ENCODE data around the gene PKDCC.
A peak's percentile ranks its signal among the peaks of the same experiment; 100 is the strongest.
"Not testable (repeated sequence)": the region's sequence is repeated elsewhere in the genome, so short reads cannot be mapped to it uniquely, and the experiment has no call there.

The PKDCC gene

GRCh38 chr2:42050703-42051542 is 3.1 kb downstream of the PKDCC start:
- no peak for DNase-seq

GRCh38 chr2:42051543-42052235 is 3.9 kb downstream of the PKDCC start:
- DNase-seq, result no peak

- DNase-seq, result no peak
Measured at GRCh38 chr2:42052702-42053481, 5.1 kb downstream of the PKDCC start.

- no peak for DNase-seq
Measured at GRCh38 chr2:42053482-42053790, 5.6 kb downstream of the PKDCC start.

- no peak for DNase-seq
Measured at GRCh38 chr2:42053791-42054701, 6.2 kb downstream of the PKDCC start.

GRCh38 chr2:42054714-42055430 is 7.1 kb downstream of the PKDCC start:
- peak; percentile 15 for DNase-seq

GRCh38 chr2:42055573-42056514 is 8.0 kb downstream of the PKDCC start:
- DNase-seq, result no peak

- DNase-seq, result no peak
Measured at GRCh38 chr2:42057159-42057901, 9.5 kb downstream of the PKDCC start.

- DNase-seq, result no peak
Measured at GRCh38 chr2:42057902-42058450, 10.2 kb downstream of the PKDCC start.

GRCh38 chr2:42059261-42059898 is 11.6 kb downstream of the PKDCC start:
- no peak for DNase-seq

GRCh38 chr2:42060028-42060427 is 12.2 kb downstream of the PKDCC start:
- DNase-seq, result no peak

GRCh38 chr2:42060718-42061619 is 13.1 kb downstream of the PKDCC start:
- DNase-seq, result no peak

GRCh38 chr2:42061839-42062238 is 14.0 kb downstream of the PKDCC start:
- no peak for DNase-seq

- no peak for DNase-seq
Measured at GRCh38 chr2:42063431-42064171, 15.8 kb downstream of the PKDCC start.

- no peak for DNase-seq
Measured at GRCh38 chr2:42064417-42064942, 16.7 kb downstream of the PKDCC start.

- not testable (repeated sequence) for DNase-seq
Measured at GRCh38 chr2:42065753-42066152, 17.9 kb downstream of the PKDCC start.

- DNase-seq, result not testable (repeated sequence)
Measured at GRCh38 chr2:42067001-42067400, 19.2 kb downstream of the PKDCC start.
